Calu3 (cell line): ENCODE data around the gene TTLL11. TPM values are rescaled to one million over a fixed set of nuclear protein-coding genes. Genes with fewer than 3 reads are reported as not detected.

Experiments used
- BruUV-seq: library from RNA; stranded (reverse); fragments of 400-500 nt; replicated peaks from 2 replicates; lab custom pipeline; 2021; lab: Mats Ljungman, UMichigan
- CTCF ChIA-PET: fragments of 300-600 bp; sonication (Branson Sonifier 250); formaldehyde crosslinking; loops from one replicate; lab custom pipeline; 2022; ENCODE audit warnings: antibody characterized with exemption; lab: Charles Lee
- DNase-seq: peaks from one replicate; pipeline ENCODE4 v3.0.0; 2022
- H3K27ac Mint-ChIP-seq: one replicate; pipeline ENCODE4 v1.8.0; 2022; ENCODE audit warnings: mixed read lengths; ENCODE audit not compliant: unreplicated experiment
- H3K27me3 Mint-ChIP-seq: one replicate; pipeline ENCODE4 v1.8.0; 2022; ENCODE audit warnings: mixed read lengths; ENCODE audit not compliant: unreplicated experiment
- H3K36me3 Mint-ChIP-seq: one replicate; pipeline ENCODE4 v1.8.0; 2022; ENCODE audit warnings: mild to moderate bottlenecking, moderate library complexity, mixed read lengths; ENCODE audit not compliant: insufficient read depth, unreplicated experiment
- H3K4me1 Mint-ChIP-seq: one replicate; pipeline ENCODE4 v1.8.0; 2022; ENCODE audit warnings: mild to moderate bottlenecking, low read depth, mixed read lengths; ENCODE audit not compliant: unreplicated experiment
- H3K4me3 Mint-ChIP-seq: one replicate; pipeline ENCODE4 v1.8.0; 2022; ENCODE audit warnings: mild to moderate bottlenecking, low read depth, moderate library complexity, mixed read lengths; ENCODE audit not compliant: unreplicated experiment
- H3K9me3 Mint-ChIP-seq: one replicate; pipeline ENCODE4 v1.8.0; 2022; ENCODE audit warnings: low read depth, mixed read lengths; ENCODE audit not compliant: unreplicated experiment
- CTCF ChIP-seq: fragments of 200-600 bp; IDR thresholded peaks from one replicate; pipeline ENCODE4 v1.8.0; 2022; ENCODE audit warnings: antibody characterized with exemption; ENCODE audit not compliant: unreplicated experiment
- intact Hi-C: fragments of 100-400 bp; cut with micrococcal nuclease; formaldehyde crosslinking; loops from one replicate; pipeline ENCODE4 v1.10.0; 2022; ENCODE audit not compliant: unreplicated experiment
- total RNA-seq: library from RNA; stranded (reverse); gene quantifications from 2 replicates; pipeline ENCODE4 v1.2.3, GENCODE V29; 2022

The TTLL11 gene
- total RNA-seq, 1 experiment from 2014 or later, result 10.5 TPM

GRCh38 chr9:121822093-121823085 is 270.7 kb downstream of the TTLL11 start:
- H3K27ac Mint-ChIP-seq, result no peak overlapping the region
- CTCF ChIA-PET, result interaction anchor here (0.6 kb wide), 1 partner anchor 72 kb away, joined by 4 read pairs; no protein-coding TSS in a partner anchor
- H3K27me3 Mint-ChIP-seq, result no peaks in the 10 kb centered on the region
- H3K36me3 Mint-ChIP-seq, result no peaks in the 10 kb centered on the region
- DNase-seq, result no peak
- no TSS peak for BruUV-seq
- TF ChIP-seq CTCF, result no peak
- H3K9me3 Mint-ChIP-seq, result no peaks in the 10 kb centered on the region
- intact Hi-C loops, result no loop called here
- H3K4me1 Mint-ChIP-seq, result no peaks in the 10 kb centered on the region
- H3K4me3 Mint-ChIP-seq, result no peak overlapping the region

- intact Hi-C loops, result no loop called here
- no peak for DNase-seq
- Mint-ChIP-seq H3K4me1 (no peaks in the 10 kb centered on the region), H3K4me3 (no peak overlapping the region), H3K27me3 (no peaks in the 10 kb centered on the region), H3K9me3 (no peaks in the 10 kb centered on the region), H3K27ac (no peak overlapping the region), H3K36me3 (no peaks in the 10 kb centered on the region)
- no TSS peak for BruUV-seq
- TF ChIP-seq CTCF, result no peak
- CTCF ChIA-PET, result no interaction called here
Observed at GRCh38 chr9:121821326-121821725, 271.8 kb downstream of the TTLL11 start.

GRCh38 chr9:121820286-121821005 is 272.7 kb downstream of the TTLL11 start:
- Mint-ChIP-seq H3K4me1 (no peaks in the 10 kb centered on the region), H3K36me3 (no peaks in the 10 kb centered on the region), H3K27ac (no peak overlapping the region), H3K4me3 (no peak overlapping the region), H3K9me3 (no peaks in the 10 kb centered on the region), H3K27me3 (no peaks in the 10 kb centered on the region)
- TF ChIP-seq CTCF, result no peak
- CTCF ChIA-PET, result no interaction called here
- intact Hi-C loops, result no loop called here
- DNase-seq, result no peak
- no TSS peak for BruUV-seq

GRCh38 chr9:121819428-121820231 is 273.5 kb downstream of the TTLL11 start:
- CTCF ChIA-PET, result no interaction called here
- Mint-ChIP-seq H3K4me1 (no peaks in the 10 kb centered on the region), H3K36me3 (no peaks in the 10 kb centered on the region), H3K9me3 (no peaks in the 10 kb centered on the region), H3K4me3 (no peak overlapping the region), H3K27me3 (no peaks in the 10 kb centered on the region), H3K27ac (no peak overlapping the region)
- no peak for TF ChIP-seq CTCF
- no TSS peak for BruUV-seq
- no peak for DNase-seq
- intact Hi-C loops, result no loop called here
